Measurements from ENCODE around the gene LGI4. TPM values are rescaled to one million over a fixed set of nuclear protein-coding genes. Genes with fewer than 3 reads are reported as not detected.

LGI4 gene
- under 0.01 and 0.25 TPM in 2 replicates for total RNA-seq

GRCh38 chr19:35134601-35135242 is at the start of gene LGI4:
LGI4 (minus strand) TSS chr19:35135059; CDS start chr19:35134680, 379 bp downstream.

GRCh38 chr19:35154525-35155406 is 19.9 kb upstream of the LGI4 start, which contains the start of gene FXYD5:
FXYD5 (plus strand) TSS chr19:35154735; CDS start chr19:35155551, 816 bp downstream.

GRCh38 chr19:35143231-35143715 is 8.4 kb upstream of the LGI4 start, which contains the start of gene FXYD7:
FXYD7 (plus strand) TSS chr19:35143255; CDS start chr19:35143334, 79 bp downstream.

GRCh38 chr19:35138305-35138892 is 3.5 kb upstream of the LGI4 start, which contains the start of gene FXYD1:
FXYD1 (plus strand) TSS chr19:35138824; CDS start chr19:35140080, 1,256 bp downstream.

GRCh38 chr19:35115177-35115951 is 19.5 kb downstream of the LGI4 start, which contains the start of gene FXYD3:
FXYD3 (plus strand) TSS chr19:35115823; CDS start chr19:35119377, 3,554 bp downstream.

Other genes starting within 250 kb of the LGI4 start
- gene ZNF30, start 208.2 kb downstream of the LGI4 start, total RNA-seq = 2.2 and 2.4 TPM in 2 replicates
- 3.0 and 5.1 TPM in 2 replicates for gene ZNF792, start 170.8 kb downstream of the LGI4 start, total RNA-seq
- 21.7 and 29.6 TPM in 2 replicates for gene GRAMD1A, start 134.7 kb downstream of the LGI4 start, total RNA-seq
- gene SCN1B, start 104.6 kb downstream of the LGI4 start, total RNA-seq = 4.0 and 4.1 TPM in 2 replicates
- not detected in 2 replicates for gene HPN, start 93.3 kb downstream of the LGI4 start, total RNA-seq
- not detected in 2 replicates for gene FXYD3, start 19.2 kb downstream of the LGI4 start, total RNA-seq
- 0.33 and 0.87 TPM in 2 replicates for gene FXYD1, start 3.8 kb upstream of the LGI4 start, total RNA-seq
- not detected in 2 replicates for gene FXYD7, start 8.2 kb upstream of the LGI4 start, total RNA-seq
- gene FXYD5, start 19.7 kb upstream of the LGI4 start, total RNA-seq = 21.2 and 25.8 TPM in 2 replicates
- not detected in 2 replicates for gene FAM187B, start 93.7 kb upstream of the LGI4 start, total RNA-seq
- gene LSR, start 113.9 kb upstream of the LGI4 start, total RNA-seq = 0.37 and 0.44 TPM in 2 replicates
- 50.4 and 62.1 TPM in 2 replicates for gene USF2, start 133.9 kb upstream of the LGI4 start, total RNA-seq
- gene HAMP, start 147.5 kb upstream of the LGI4 start, total RNA-seq = 0.22 TPM in 1 of 2 replicates, not detected in the other
- gene MAG, start 157.1 kb upstream of the LGI4 start, total RNA-seq = not detected in 2 replicates
- 0.25 and 0.55 TPM in 2 replicates for gene CD22, start 194.1 kb upstream of the LGI4 start, total RNA-seq
- not detected in 2 replicates for gene FFAR1, start 212.8 kb upstream of the LGI4 start, total RNA-seq
- gene FFAR3, start 223.4 kb upstream of the LGI4 start, total RNA-seq = not detected in 2 replicates
- not detected in 2 replicates for gene GPR42, start 236.0 kb upstream of the LGI4 start, total RNA-seq